NCI-H2196 treated with DMSO at 0.1 percent for 48 hours (cell line): ENCODE data around the gene PMEL.
"Not testable (repeated sequence)": the region's sequence is repeated elsewhere in the genome, so short reads cannot be mapped to it uniquely, and the experiment has no call there.

Experiments
- DNase-seq: peaks from one replicate; lab custom pipeline; 2025; ENCODE audit not compliant: unreplicated experiment; lab: John Stamatoyannopoulos, UW

Gene PMEL

GRCh38 chr12:55965941-55966407, at the start of gene PMEL:
TSS of gene PMEL (minus strand) at chr12:55966042. CDS start at chr12:55966011, 31 bp downstream.
- DNase-seq = no peak

- DNase-seq = no peak
These were observed 48.4 kb upstream of the PMEL start for GRCh38 chr12:56014205-56014604.

GRCh38 chr12:56013482-56013881, 47.6 kb upstream of the PMEL start:
- no peak for DNase-seq

- DNase-seq = no peak
These were observed 45.8 kb upstream of the PMEL start for GRCh38 chr12:56011509-56012090.

- DNase-seq = no peak
These were observed 44.3 kb upstream of the PMEL start for GRCh38 chr12:56010111-56010570.

GRCh38 chr12:56007564-56008559, 42.0 kb upstream of the PMEL start:
- peak; percentile 48 for DNase-seq

- DNase-seq = no peak
These were observed 38.4 kb upstream of the PMEL start for GRCh38 chr12:56004211-56004610.

GRCh38 chr12:56003376-56003775, 37.5 kb upstream of the PMEL start:
- not testable (repeated sequence) for DNase-seq

- DNase-seq = no peak
These were observed 35.8 kb upstream of the PMEL start for GRCh38 chr12:56001487-56002100.

GRCh38 chr12:55999999-56000540, 34.2 kb upstream of the PMEL start:
- not testable (repeated sequence) for DNase-seq

- DNase-seq = not testable (repeated sequence)
These were observed 33.7 kb upstream of the PMEL start for GRCh38 chr12:55999522-55999921.

- no peak for DNase-seq
These were observed 31.7 kb upstream of the PMEL start for GRCh38 chr12:55997535-55997859.

GRCh38 chr12:55996715-55997534, 31.1 kb upstream of the PMEL start, which contains the start of gene SUOX:
TSS of gene SUOX (plus strand) at chr12:55997276. CDS start at chr12:56002222, 4,946 bp downstream.
- DNase-seq = peak; percentile 96

- DNase-seq = peak; percentile 44
These were observed 30.4 kb upstream of the PMEL start for GRCh38 chr12:55996201-55996714.

GRCh38 chr12:55995366-55995765, 29.5 kb upstream of the PMEL start:
- no peak for DNase-seq

- DNase-seq = no peak
These were observed 27.5 kb upstream of the PMEL start for GRCh38 chr12:55993230-55993853.

GRCh38 chr12:55991110-55991509, 25.3 kb upstream of the PMEL start:
- DNase-seq = no peak

GRCh38 chr12:55985976-55986375, 20.1 kb upstream of the PMEL start:
- DNase-seq = not testable (repeated sequence)

GRCh38 chr12:55985341-55985740, 19.5 kb upstream of the PMEL start:
- DNase-seq = no peak

- DNase-seq = no peak
These were observed 19.0 kb upstream of the PMEL start for GRCh38 chr12:55984861-55985260.
